HepG2 (cell line): ENCODE data around the gene FAF1. TPM values are rescaled to one million over a fixed set of nuclear protein-coding genes. Genes with fewer than 3 reads are reported as not detected.

Experiments
- ATAC-seq: fragments of 200-7000 bp; cut with Tn5 transposase; 3 replicates; pipeline ENCODE4 v1.9.1; 2020; ENCODE audit warnings: mild to moderate bottlenecking, moderate library complexity
- BruUV-seq: library from RNA; stranded (reverse); fragments of 400-500 nt; replicated peaks from 2 replicates; lab custom pipeline; 2021; lab: Mats Ljungman, UMichigan
- CTCF ChIA-PET: fragments of 300-600 bp; formaldehyde crosslinking; extraction: SDS; loops from one replicate; lab custom pipeline; 2021; ENCODE audit warnings: low total read pairs, inconsistent platforms, low intra/inter-chr PET ratio; lab: Yijun Ruan, JAX
- POLR2A ChIA-PET: fragments of 350-600 bp; sonication (Branson Sonifier 250); formaldehyde crosslinking; loops from one replicate; lab custom pipeline; 2020; ENCODE audit warnings: antibody characterized with exemption, inconsistent platforms; lab: Yijun Ruan, JAX
- DNase-seq: peaks from one replicate; pipeline ENCODE4 v3.0.0-alpha.2; 2015; ENCODE audit warnings: low spot score
- FAIRE-seq: peaks from 3 replicates; lab custom pipeline; 2011; peaks lifted over from hg19 to GRCh38; lab: Jason Lieb, UNC
- H2AFZ ChIP-seq: one replicate; pipeline ENCODE4 v1.6.1; 2011; ENCODE audit warnings: low read length, inconsistent platforms
- H3K27ac ChIP-seq: fragments of 300-600 bp; 3 replicates; pipeline ENCODE4 v1.8.0; 2011; ENCODE audit warnings: mixed run types, mild to moderate bottlenecking, mixed read lengths, low read length, inconsistent platforms; ENCODE audit not compliant: insufficient read depth; ENCODE audit errors: extremely low read length
- H3K27me3 ChIP-seq, 2 experiments: fragments of 200-600 bp in 1 of 2; 2 replicates in 1 of 2; 3 replicates in 1 of 2; pipeline versions ENCODE4 v1.6.0 to v1.8.0; 2011; ENCODE audit warnings: low read length in 2 of 2, mild to moderate bottlenecking in 2 of 2, moderate library complexity in 2 of 2, inconsistent platforms in 1 of 2; ENCODE audit not compliant: insufficient read depth in 2 of 2, control insufficient read depth in 1 of 2
- H3K36me3 ChIP-seq, 2 experiments: fragments of 200-600 bp in 1 of 2; replicated peaks in 1 of 2; 2 replicates in 1 of 2; 3 replicates in 1 of 2; pipeline versions ENCODE4 v1.5.1 to v1.8.0; 2011; ENCODE audit warnings: low read length in 2 of 2, inconsistent platforms in 1 of 2; ENCODE audit not compliant: insufficient read depth in 2 of 2, control insufficient read depth in 1 of 2
- H3K4me1 ChIP-seq: 2 replicates; pipeline ENCODE4 v1.5.1; 2012; ENCODE audit warnings: low read length, inconsistent platforms; ENCODE audit not compliant: insufficient read depth
- H3K4me2 ChIP-seq: 2 replicates; pipeline ENCODE4 v1.6.0; 2011; ENCODE audit warnings: low read depth, low read length, inconsistent platforms
- H3K4me3 ChIP-seq, 3 experiments: fragments of 200-600 bp in 1 of 3; sonication (generic), shearing (Covaris generic) in 1 of 3; replicated peaks in 1 of 3; 2 replicates each; pipeline ENCODE4 v1.5.1; 2011 to 2016; ENCODE audit warnings: low read length in 3 of 3, inconsistent platforms in 2 of 3, low read depth in 2 of 3, mild to moderate bottlenecking in 2 of 3, control low read depth in 1 of 3, mixed read lengths in 1 of 3; ENCODE audit not compliant: insufficient read depth in 1 of 3
- H3K79me2 ChIP-seq: one replicate; pipeline ENCODE4 v1.6.1; 2011; ENCODE audit warnings: low read length, inconsistent platforms; ENCODE audit not compliant: insufficient read depth
- H3K9ac ChIP-seq: 2 replicates; pipeline ENCODE4 v1.6.0; 2011; ENCODE audit warnings: mild to moderate bottlenecking, low read depth, low read length, inconsistent platforms; ENCODE audit not compliant: insufficient read depth
- H3K9me3 ChIP-seq: 2 replicates; pipeline ENCODE4 v1.5.1; 2012; ENCODE audit warnings: mild to moderate bottlenecking, low read length
- H4K20me1 ChIP-seq: 2 replicates; pipeline ENCODE4 v1.6.0; 2011; ENCODE audit warnings: inconsistent platforms, mild to moderate bottlenecking, low read length, moderate library complexity; ENCODE audit not compliant: insufficient read depth
- CBX5 ChIP-seq: sonication (generic); formaldehyde crosslinking; IDR thresholded peaks from 2 replicates; pipeline ENCODE4 v1.4.0; 2020; ENCODE audit warnings: missing genetic modification reagents, borderline replicate concordance
- ELF4 ChIP-seq: sonication (generic); formaldehyde crosslinking; IDR thresholded peaks from 2 replicates; pipeline ENCODE4 v1.5.0; 2020; ENCODE audit warnings: missing genetic modification reagents, mild to moderate bottlenecking, moderate library complexity, borderline replicate concordance
- ETV6 ChIP-seq: sonication (generic); formaldehyde crosslinking; conservative IDR thresholded peaks from 2 replicates; pipeline ENCODE4 v1.4.0; 2020; ENCODE audit warnings: missing genetic modification reagents
- FOXC1 ChIP-seq: sonication (generic); formaldehyde crosslinking; IDR thresholded peaks from 2 replicates; pipeline ENCODE4 v1.8.0; 2022; ENCODE audit warnings: mild to moderate bottlenecking, missing genetic modification reagents, borderline replicate concordance
- GABPA ChIP-seq, 2 experiments: IDR thresholded peaks; 2 replicates each; pipeline ENCODE4 v1.6.1; 2011 to 2016; ENCODE audit warnings: low read depth in 2 of 2, low read length in 1 of 2, missing biosample characterization in 1 of 2, missing genetic modification characterization in 1 of 2
- PAF1 ChIP-seq: IDR thresholded peaks from 2 replicates; pipeline ENCODE4 v1.6.1; 2016; ENCODE audit warnings: missing genetic modification reagents, missing compliant biosample characterization
- PBX3 ChIP-seq: sonication (generic); formaldehyde crosslinking; IDR thresholded peaks from 2 replicates; pipeline ENCODE4 v1.8.1; 2023; ENCODE audit warnings: missing genetic modification reagents, inconsistent platforms, borderline replicate concordance
- PHF8 ChIP-seq: sonication (generic); formaldehyde crosslinking; IDR thresholded peaks from 2 replicates; pipeline ENCODE4 v1.5.0; 2020; ENCODE audit warnings: missing genetic modification reagents
- RFXANK ChIP-seq: IDR thresholded peaks from 2 replicates; pipeline ENCODE4 v1.6.1; 2016
- SMAD9 ChIP-seq: sonication (generic); formaldehyde crosslinking; IDR thresholded peaks from 2 replicates; pipeline ENCODE4 v1.5.1; 2020; ENCODE audit warnings: mild to moderate bottlenecking, missing genetic modification reagents
- THAP11 ChIP-seq: IDR thresholded peaks from 2 replicates; pipeline ENCODE4 v1.6.1; 2016; ENCODE audit warnings: missing biosample characterization, missing genetic modification reagents
- THAP9 ChIP-seq: sonication (generic); formaldehyde crosslinking; IDR thresholded peaks from 2 replicates; pipeline ENCODE4; 2020; ENCODE audit warnings: missing genetic modification reagents, mild to moderate bottlenecking, borderline replicate concordance
- TOE1 ChIP-seq: sonication (generic); formaldehyde crosslinking; IDR thresholded peaks from 2 replicates; pipeline ENCODE4 v1.4.0; 2020; ENCODE audit warnings: mild to moderate bottlenecking, missing genetic modification reagents
- ZBTB37 ChIP-seq: sonication (generic); formaldehyde crosslinking; IDR thresholded peaks from 2 replicates; pipeline ENCODE4 v1.4.0; 2020; ENCODE audit warnings: mild to moderate bottlenecking, missing genetic modification reagents
- ZFY ChIP-seq: sonication (generic); formaldehyde crosslinking; IDR thresholded peaks from 2 replicates; pipeline ENCODE4 v1.4.0; 2020; ENCODE audit warnings: missing genetic modification reagents
- ZNF331 ChIP-seq: sonication (generic); formaldehyde crosslinking; IDR thresholded peaks from 2 replicates; pipeline ENCODE4 v1.4.0; 2020; ENCODE audit warnings: missing genetic modification reagents
- WGBS: methylation state at CpG from one replicate; pipeline ENCODE4 v1.1.6; 2017; ENCODE audit warnings: low lambda C conversion rate; 5-methylcytosine and 5-hydroxymethylcytosine counted together
- in situ Hi-C: cut with HindIII; loops from 2 replicates; pipeline ENCODE4 v1.10.0; 2017; ENCODE audit warnings: low pct_unique_long_range_greater_than_20kb; ENCODE audit not compliant: extremely low pct_ligation_motif_present
- intact Hi-C: fragments of 100-400 bp; cut with micrococcal nuclease; formaldehyde crosslinking; loops from one replicate; pipeline ENCODE4 v1.10.0; 2022; ENCODE audit not compliant: unreplicated experiment
- polyA plus RNA-seq, 8 experiments: library from polyadenylated mRNA; depleted of rRNA in 3 of 8; stranded (reverse) in 7 of 8; unstranded in 1 of 8; fragments of >200 nt; fragmentation: Illumina TruSeq in 4 of 8; extraction: Trizol in 4 of 8; gene quantifications; 2 replicates each; pipeline versions ENCODE4 v1.2.1 to v1.2.3, GENCODE V29; 2011 to 2016; ENCODE audit warnings: low read depth in 4 of 8, missing spikeins in 1 of 8, mixed read lengths in 1 of 8; ENCODE audit not compliant: insufficient read depth in 1 of 8
- total RNA-seq, 5 experiments: library from RNA; depleted of rRNA; stranded (reverse); fragments of >200 nt; fragmentation: Illumina TruSeq; extraction: Trizol; gene quantifications; 2 replicates each; pipeline ENCODE4 v1.2.3, GENCODE V29; 2016; ENCODE audit warnings: low read depth in 1 of 5
- TF ChIP-seq, protein P1 (sequence below): sonication (generic); formaldehyde crosslinking; IDR thresholded peaks from 2 replicates; pipeline ENCODE4 v1.4.0; 2020; ENCODE audit warnings: missing genetic modification reagents

The FAF1 gene
- total and polyA plus RNA-seq, 2 of the 13 experiments (the other 11 are each of a cell fraction or from before 2014, with no cell fraction given), result 19.4 to 63.3 TPM

- Histone ChIP-seq H3K79me2 (peaks cover 37% of the 10 kb centered on the region), H3K4me3 (no peak overlapping the region)
These were observed 15.4 kb upstream of the FAF1 start for GRCh38 chr1:50975436-50975835.

More at GRCh38 chr1:50975436-50975835, 15.4 kb upstream of the FAF1 start:
- no peak for ATAC-seq
- ChIA-PET CTCF (no interaction called here), POLR2A (no interaction called here)
- intact Hi-C loops, result no loop called here
- no peak overlapping the region for H3K27ac ChIP-seq
- peaks cover 37% of the 10 kb centered on the region for H3K4me1 ChIP-seq
- H3K27me3 ChIP-seq, result no peaks in the 10 kb centered on the region; a peak in 1 of 5 replicates
- no peaks in the 10 kb centered on the region for H3K9me3 ChIP-seq
- no peak for FAIRE-seq
- WGBS, result 100% methylated on average over 1 of the region's 1 CpG
- TF ChIP-seq ZBTB37 (no peak), SMAD9 (CRISPR knock-in tag) (no peak), THAP9 (CRISPR knock-in tag) (no peak), RFXANK (CRISPR knock-in tag) (no peak), ETV6 (no peak), ELF4 (CRISPR knock-in tag) (no peak), PHF8 (CRISPR knock-in tag) (no peak), PAF1 (CRISPR knock-in tag) (no peak), FOXC1 (CRISPR knock-in tag) (no peak), PBX3 (CRISPR knock-in tag) (no peak), THAP11 (CRISPR knock-in tag) (no peak), GABPA (IDR thresholded peaks at IDR 0.05; ENCODE audit: low read depth, low read length) (no peak), GABPA (CRISPR knock-in tag; IDR thresholded peaks at IDR 0.05; ENCODE audit: low read depth) (no peak), ZFY (no peak), ZNF331 (no peak), CBX5 (CRISPR knock-in tag) (no peak), TOE1 (CRISPR knock-in tag) (no peak)
- TF ChIP-seq, protein P1, sequence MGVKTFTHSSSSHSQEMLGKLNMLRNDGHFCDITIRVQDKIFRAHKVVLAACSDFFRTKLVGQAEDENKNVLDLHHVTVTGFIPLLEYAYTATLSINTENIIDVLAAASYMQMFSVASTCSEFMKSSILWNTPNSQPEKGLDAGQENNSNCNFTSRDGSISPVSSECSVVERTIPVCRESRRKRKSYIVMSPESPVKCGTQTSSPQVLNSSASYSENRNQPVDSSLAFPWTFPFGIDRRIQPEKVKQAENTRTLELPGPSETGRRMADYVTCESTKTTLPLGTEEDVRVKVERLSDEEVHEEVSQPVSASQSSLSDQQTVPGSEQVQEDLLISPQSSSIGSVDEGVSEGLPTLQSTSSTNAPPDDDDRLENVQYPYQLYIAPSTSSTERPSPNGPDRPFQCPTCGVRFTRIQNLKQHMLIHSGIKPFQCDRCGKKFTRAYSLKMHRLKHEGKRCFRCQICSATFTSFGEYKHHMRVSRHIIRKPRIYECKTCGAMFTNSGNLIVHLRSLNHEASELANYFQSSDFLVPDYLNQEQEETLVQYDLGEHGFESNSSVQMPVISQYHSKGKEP (CRISPR knock-in tag), result no peak
- no peaks in the 10 kb centered on the region for H4K20me1 ChIP-seq
- no peak overlapping the region for H3K9ac ChIP-seq
- no TSS peak for BruUV-seq
- peaks cover 0 to 4% of the 10 kb centered on the region in 2 experiments; a peak in 2 of 5 replicates for H3K36me3 ChIP-seq
- no peak for DNase-seq
- no peak overlapping the region for H3K4me2 ChIP-seq
- in situ Hi-C loops, result loop anchor here (5.0 to 10.0 kb wide), 2 partner anchors 59 to 198 kb away; no protein-coding TSS in a partner anchor
- no peak overlapping the region for H2AFZ ChIP-seq
